Measurements from ENCODE around the gene KRT38. TPM values are rescaled to one million over a fixed set of nuclear protein-coding genes. Genes with fewer than 3 reads are reported as not detected.

The KRT38 gene
- total RNA-seq, 4 donors from 2014 or later, result not detected

DNA sequence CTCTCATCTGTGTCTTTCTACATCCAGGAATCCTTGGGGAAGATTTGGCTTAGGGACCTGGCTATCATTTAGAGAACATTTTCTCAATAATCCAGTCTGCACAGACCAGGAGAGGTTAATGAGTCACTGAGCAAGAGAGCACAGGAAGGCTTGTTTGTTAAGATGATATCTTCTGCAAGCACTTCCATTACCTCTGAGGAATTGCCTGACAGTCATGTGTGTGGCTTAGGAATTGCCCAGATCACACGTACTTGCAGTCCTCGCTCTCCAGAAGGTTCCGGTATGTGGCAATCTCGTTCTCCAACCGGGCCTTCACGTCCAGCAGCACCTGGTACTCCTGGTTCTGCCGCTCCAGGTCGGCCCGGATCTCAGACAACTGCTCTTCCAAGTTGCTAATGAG, 19.7 kb downstream of the KRT38 start:
- H3K4me1 ChIP-seq, result no peaks in the 10 kb centered on the region
- H3K36me3 ChIP-seq, result no peaks in the 10 kb centered on the region
- no peaks in the 10 kb centered on the region for H3K9me3 ChIP-seq
- TF ChIP-seq CTCF (IDR thresholded peaks at IDR 0.05) (no peak), POLR2A (IDR thresholded peaks at IDR 0.05) (no peak)
- no peak overlapping the region for H3K27ac ChIP-seq
- no peaks in the 10 kb centered on the region for H3K27me3 ChIP-seq
- no peak for DNase-seq
- H3K4me3 ChIP-seq, result no peak overlapping the region

DNA sequence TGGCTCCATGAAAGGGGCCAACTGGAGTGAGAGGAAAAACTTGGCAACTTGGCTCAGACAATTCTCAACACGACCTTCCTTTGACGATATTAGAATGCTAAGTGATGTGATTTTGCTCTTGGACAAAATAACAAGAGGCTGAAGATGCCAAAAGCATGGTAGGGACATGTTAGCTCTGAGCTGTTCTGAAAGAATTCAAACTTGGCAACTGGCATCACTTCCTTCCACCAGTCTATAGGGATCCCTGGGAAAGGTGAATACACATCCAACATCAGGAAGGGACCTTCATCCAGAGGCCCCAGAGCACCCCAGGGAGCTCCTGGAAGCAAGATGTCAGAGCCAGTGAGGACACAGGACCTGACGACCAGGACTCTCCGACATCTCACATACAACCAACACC, 20.6 kb downstream of the KRT38 start:
- H3K27ac ChIP-seq, result no peak overlapping the region
- no peak for DNase-seq

DNA sequence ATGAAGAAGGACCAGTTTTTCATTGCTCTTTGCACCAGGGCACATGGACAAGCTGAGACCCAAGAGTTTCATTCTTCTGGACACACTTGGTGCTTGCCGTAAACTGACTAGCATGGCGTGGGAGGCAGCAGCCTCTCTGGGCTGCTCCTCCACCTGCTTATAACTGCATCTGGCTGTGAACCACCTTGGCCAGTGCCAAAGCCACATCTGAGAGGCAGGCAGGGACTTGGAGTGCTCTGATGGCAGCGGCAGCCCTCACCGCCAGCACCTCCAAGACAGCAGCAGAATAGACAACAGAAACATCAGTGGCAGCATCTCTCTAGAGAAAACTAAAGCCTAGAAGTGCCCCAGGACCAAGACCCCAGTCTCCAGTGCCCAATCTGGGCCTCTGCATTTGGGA, 21.1 kb downstream of the KRT38 start:
- TF ChIP-seq POLR2A (IDR thresholded peaks at IDR 0.05), result no peak
- no peak for TF ChIP-seq CTCF (IDR thresholded peaks at IDR 0.05)
- H3K27me3 ChIP-seq, result no peaks in the 10 kb centered on the region
- H3K9me3 ChIP-seq, result no peaks in the 10 kb centered on the region

More for the DNA sequence above, 20.6 kb downstream of the KRT38 start:
- no peak overlapping the region for H3K4me3 ChIP-seq
- H3K9me3 ChIP-seq, result no peaks in the 10 kb centered on the region
- H3K27me3 ChIP-seq, result no peaks in the 10 kb centered on the region
- H3K4me1 ChIP-seq, result no peaks in the 10 kb centered on the region
- no peaks in the 10 kb centered on the region for H3K36me3 ChIP-seq
- TF ChIP-seq CTCF (IDR thresholded peaks at IDR 0.05) (no peak), POLR2A (IDR thresholded peaks at IDR 0.05) (no peak)

DNA sequence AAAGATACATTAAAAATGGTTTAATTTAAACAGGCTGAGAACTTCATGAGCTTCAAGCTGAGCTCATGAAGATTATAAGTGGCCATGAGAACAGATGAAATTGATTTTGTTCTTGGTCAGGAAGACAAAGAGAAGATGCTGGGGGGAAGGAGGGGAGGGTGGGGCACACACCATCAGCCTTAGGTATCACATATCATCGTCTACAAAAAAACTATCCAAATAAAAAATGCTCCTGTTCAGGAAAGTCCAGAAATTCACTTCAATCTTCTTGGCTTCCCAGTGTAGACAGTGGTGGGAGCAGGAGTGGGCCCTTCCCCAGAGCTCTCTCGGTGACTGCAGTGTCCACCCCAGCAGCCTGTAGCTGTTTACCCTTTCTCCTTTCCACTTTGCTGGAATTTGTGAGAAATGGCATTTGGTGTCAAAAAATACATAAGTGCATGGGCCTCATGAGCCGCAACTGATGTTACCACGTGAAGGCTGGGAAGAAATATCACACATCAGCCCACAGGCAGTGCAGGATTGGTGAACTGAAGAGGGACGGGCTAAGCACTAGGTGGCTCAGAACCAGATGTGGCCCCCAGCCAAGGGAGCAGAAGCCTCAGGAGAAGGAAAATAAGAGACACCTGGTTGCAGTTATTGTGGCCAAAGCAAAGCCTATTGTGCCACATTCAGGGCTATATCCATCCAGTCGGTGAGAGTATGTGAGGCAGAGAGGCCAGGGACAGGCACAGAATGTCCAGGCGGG, 22.5 kb downstream of the KRT38 start:
- Histone ChIP-seq H3K9me3 (no peaks in the 10 kb centered on the region), H3K36me3 (no peaks in the 10 kb centered on the region), H3K4me3 (no peak overlapping the region), H3K4me1 (no peaks in the 10 kb centered on the region), H3K27ac (no peak overlapping the region), H3K27me3 (no peaks in the 10 kb centered on the region)
- no peak for DNase-seq
- TF ChIP-seq POLR2A (IDR thresholded peaks at IDR 0.05) (no peak), CTCF (IDR thresholded peaks at IDR 0.05) (no peak)

More for the DNA sequence above, 21.1 kb downstream of the KRT38 start:
- DNase-seq, result no peak
- Histone ChIP-seq H3K4me1 (no peaks in the 10 kb centered on the region), H3K4me3 (no peak overlapping the region), H3K27ac (no peak overlapping the region), H3K36me3 (no peaks in the 10 kb centered on the region)

DNA sequence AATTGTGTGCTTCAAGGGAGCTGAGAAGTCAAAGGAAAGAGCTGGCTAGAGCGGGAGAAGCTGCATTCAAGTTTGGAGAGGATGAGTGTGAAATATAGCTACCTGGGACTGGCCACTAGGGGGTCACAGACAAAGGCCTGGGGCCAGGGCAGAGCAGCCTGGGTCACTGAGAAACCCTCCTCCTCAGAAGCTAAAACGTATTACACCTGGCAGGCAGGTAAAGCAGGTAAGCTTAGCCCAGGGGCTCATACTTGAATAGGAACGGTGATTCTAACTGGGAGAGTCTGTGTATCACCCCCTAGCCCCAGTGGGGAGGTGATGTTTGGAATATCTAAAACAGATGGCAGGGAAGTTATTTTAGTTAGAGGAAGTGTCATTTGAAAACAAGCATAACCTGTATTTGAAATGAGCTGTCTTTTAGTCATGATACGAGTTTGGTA, 23.2 kb downstream of the KRT38 start:
- Histone ChIP-seq H3K27ac (no peak overlapping the region), H3K9me3 (no peaks in the 10 kb centered on the region)
- DNase-seq, result no peak

More for the DNA sequence above, 23.2 kb downstream of the KRT38 start:
- H3K27me3 ChIP-seq, result no peaks in the 10 kb centered on the region
- no peak for TF ChIP-seq POLR2A (IDR thresholded peaks at IDR 0.05)
- TF ChIP-seq CTCF (IDR thresholded peaks at IDR 0.05), result peak in 4 of 6 experiments; percentile 15 to 35 (median 26)
- H3K4me3 ChIP-seq, result no peak overlapping the region
- H3K36me3 ChIP-seq, result no peaks in the 10 kb centered on the region
- no peaks in the 10 kb centered on the region for H3K4me1 ChIP-seq
